GM21825 (cell line): ENCODE measurements around the gene KRTAP9-4.
"Not testable (repeated sequence)": the region's sequence is repeated elsewhere in the genome, so short reads cannot be mapped to it uniquely, and the experiment has no call there.

ENCODE experiments used
- ATAC-seq: cut with Tn5 transposase; IDR thresholded peaks from one replicate; pipeline ENCODE4 v1.9.1; 2021; ENCODE audit warnings: mild to moderate bottlenecking, moderate library complexity; ENCODE audit not compliant: unreplicated experiment

KRTAP9-4 gene, protein sequence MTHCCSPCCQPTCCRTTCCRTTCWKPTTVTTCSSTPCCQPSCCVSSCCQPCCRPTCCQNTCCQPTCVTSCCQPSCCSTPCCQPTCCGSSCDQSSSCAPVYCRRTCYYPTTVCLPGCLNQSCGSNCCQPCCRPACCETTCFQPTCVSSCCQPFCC

DNA sequence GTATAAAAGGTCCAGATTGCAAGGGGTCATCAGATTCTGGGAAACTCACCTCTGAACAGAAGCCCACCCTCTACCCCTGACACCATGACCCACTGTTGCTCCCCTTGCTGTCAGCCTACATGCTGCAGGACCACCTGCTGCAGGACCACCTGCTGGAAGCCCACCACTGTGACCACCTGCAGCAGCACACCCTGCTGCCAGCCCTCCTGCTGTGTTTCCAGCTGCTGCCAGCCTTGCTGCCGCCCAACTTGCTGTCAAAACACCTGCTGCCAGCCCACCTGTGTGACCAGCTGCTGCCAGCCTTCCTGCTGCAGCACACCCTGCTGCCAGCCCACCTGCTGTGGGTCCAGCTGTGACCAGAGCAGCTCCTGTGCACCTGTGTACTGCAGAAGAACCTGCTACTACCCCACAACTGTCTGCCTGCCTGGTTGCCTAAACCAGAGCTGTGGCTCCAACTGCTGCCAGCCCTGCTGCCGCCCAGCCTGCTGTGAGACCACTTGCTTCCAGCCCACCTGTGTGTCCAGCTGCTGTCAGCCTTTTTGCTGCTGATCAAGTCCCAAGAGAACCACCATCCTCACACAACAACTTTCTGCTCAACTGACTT lies at the start of gene KRTAP9-4:
TSS of gene KRTAP9-4 (plus strand) at position 51 of the 604 bp plus-strand sequence. CDS start at position 85, 34 bp downstream.
- ATAC-seq = not testable (repeated sequence)

DNA sequence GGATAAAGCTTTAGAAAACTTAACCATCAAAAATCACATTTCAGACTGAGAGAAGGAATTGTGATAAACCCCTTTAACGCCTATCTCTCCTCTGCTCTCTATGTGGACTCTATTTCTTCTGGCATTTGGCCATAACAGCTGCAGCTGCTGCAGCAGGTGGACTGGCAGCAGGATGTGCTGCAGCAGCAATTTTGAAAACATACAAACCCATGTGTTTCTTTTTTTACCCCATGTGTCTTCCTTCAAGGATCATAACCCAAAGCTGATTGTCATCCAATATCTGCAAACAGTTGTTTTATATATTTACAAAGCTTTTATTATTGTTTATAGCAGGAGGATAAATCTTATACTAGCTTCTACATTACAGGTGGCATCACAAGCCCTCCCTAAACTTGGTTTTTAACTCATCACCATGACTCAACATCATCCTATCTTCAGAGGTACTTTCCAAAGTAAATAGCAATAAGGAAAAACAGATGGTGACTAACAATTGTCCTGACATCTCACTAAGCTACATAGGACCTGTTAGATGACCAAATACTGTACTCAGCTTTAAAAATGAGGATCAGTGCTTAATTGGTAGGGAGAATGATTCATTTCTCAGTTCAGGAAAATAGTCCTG lies 37.5 kb upstream of the KRTAP9-4 start:
- no peak for ATAC-seq

DNA sequence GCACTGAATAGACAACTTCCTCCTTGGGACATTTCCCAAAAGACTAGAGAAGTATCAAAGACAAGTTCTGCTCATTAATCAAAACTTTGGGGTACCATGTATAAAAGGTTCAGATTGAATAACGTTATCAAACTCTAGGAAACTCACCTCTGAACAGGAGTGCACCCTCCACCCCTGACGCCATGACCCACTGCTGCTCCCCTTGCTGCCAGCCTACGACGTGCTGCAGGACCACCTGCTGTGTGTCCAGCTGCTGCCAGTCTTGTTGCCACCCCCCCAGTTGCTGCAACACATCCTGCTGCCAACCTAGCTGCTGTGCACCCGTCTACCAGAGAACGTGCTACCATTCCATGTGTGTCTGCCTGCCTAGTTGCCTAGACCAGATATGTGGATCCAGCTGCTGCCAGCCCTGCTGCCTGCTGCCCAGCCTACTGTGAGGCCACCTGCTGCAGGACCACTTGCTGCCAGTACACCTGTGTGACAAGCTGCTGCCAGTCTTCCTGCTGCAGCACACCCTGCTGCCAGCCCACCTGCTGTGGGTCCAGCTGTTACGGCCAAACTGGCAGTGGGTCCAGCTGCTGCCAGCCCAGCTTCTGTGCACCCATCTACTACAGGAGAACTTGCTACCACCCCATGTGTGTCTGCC lies 36.8 kb upstream of the KRTAP9-4 start:
- ATAC-seq = no peak

- ATAC-seq = no peak
Observed at GRCh38 chr17:41215681-41216080, 33.8 kb upstream of the KRTAP9-4 start.

DNA sequence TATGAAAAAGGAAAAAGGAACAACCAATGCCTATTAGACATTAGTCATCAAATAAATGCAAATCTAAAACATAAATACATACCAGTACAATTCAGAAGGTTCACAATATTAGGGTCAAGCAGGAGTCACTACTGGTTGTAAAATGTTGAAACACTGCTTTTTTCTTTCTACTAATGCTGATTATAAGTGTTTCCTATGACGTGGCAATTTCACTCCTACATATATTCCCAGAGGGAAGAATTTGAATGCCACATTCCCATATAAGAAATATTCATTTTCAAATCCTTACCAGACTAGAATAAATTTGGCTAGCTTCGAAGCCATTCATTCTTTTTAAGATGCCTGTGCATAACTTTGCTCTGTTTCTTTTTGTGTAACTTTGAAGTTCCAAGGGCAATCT lies 25.7 kb upstream of the KRTAP9-4 start:
- ATAC-seq = no peak

- ATAC-seq = no peak
Observed at GRCh38 chr17:41226051-41226450, 23.4 kb upstream of the KRTAP9-4 start.

DNA sequence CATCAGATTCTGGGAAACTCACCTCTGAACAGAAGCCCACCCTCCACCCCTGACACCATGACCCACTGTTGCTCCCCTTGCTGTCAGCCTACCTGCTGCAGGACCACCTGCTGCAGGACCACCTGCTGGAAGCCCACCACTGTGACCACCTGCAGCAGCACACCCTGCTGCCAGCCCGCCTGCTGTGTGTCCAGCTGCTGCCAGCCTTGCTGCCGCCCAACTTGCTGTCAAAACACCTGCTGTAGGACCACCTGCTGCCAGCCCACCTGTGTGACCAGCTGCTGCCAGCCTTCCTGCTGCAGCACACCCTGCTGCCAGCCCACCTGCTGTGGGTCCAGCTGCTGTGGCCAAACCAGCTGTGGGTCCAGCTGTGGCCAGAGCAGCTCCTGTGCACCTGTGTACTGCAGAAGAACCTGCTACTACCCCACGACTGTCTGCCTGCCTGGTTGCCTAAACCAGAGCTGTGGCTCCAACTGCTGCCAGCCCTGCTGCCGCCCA lies 22.8 kb upstream of the KRTAP9-4 start, which contains the start of gene KRTAP9-2:
TSS of gene KRTAP9-2 (plus strand) at position 51 of the 498 bp plus-strand sequence. CDS start at position 58, 7 bp downstream.
- not testable (repeated sequence) for ATAC-seq

GRCh38 chr17:41230094-41230493 lies 19.4 kb upstream of the KRTAP9-4 start:
- ATAC-seq = no peak

- no peak for ATAC-seq
Observed at GRCh38 chr17:41231731-41232130, 17.8 kb upstream of the KRTAP9-4 start.

- ATAC-seq = not testable (repeated sequence)
Observed at GRCh38 chr17:41232399-41233105, 16.9 kb upstream of the KRTAP9-4 start, which contains the start of gene KRTAP9-3. Gene KRTAP9-3, plus strand, starts transcription at chr17:41232449. Its CDS starts 53 bp downstream, at chr17:41232502.

- ATAC-seq = not testable (repeated sequence)
Observed at GRCh38 chr17:41237116-41237515, 12.4 kb upstream of the KRTAP9-4 start.

GRCh38 chr17:41237949-41238437 lies 11.5 kb upstream of the KRTAP9-4 start, which contains the start of gene KRTAP9-8:
Gene KRTAP9-8, plus strand, starts transcription at chr17:41237999. Its CDS starts 53 bp downstream, at chr17:41238052.
- ATAC-seq = not testable (repeated sequence)

GRCh38 chr17:41246995-41247787 lies 2.3 kb upstream of the KRTAP9-4 start:
- not testable (repeated sequence) for ATAC-seq

DNA sequence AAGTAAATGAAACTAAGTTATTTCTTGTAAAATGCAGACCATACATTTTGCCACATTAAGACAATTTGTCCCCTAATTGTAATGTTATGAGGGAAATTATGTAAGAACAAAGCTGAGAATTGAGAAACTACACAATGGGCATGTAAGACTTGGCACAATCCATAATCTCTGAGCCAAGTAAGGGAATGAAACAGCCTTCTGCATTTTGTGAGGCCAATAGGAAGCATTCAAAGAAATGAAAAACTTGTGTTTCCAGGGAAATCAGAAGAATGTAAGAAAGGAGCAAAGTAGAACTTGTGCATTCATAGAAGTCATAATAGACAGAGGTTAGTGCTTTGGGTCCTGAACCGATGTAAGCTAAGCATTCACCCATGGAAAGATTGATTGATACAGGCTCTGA lies 1.8 kb downstream of the KRTAP9-4 start:
- ATAC-seq = no peak

- no peak for ATAC-seq
Observed at GRCh38 chr17:41254861-41255260, 5.4 kb downstream of the KRTAP9-4 start.

- not testable (repeated sequence) for ATAC-seq
Observed at GRCh38 chr17:41255381-41256290, 6.1 kb downstream of the KRTAP9-4 start, which contains the start of gene KRTAP9-9. Gene KRTAP9-9, plus strand, starts transcription at chr17:41255384.

DNA sequence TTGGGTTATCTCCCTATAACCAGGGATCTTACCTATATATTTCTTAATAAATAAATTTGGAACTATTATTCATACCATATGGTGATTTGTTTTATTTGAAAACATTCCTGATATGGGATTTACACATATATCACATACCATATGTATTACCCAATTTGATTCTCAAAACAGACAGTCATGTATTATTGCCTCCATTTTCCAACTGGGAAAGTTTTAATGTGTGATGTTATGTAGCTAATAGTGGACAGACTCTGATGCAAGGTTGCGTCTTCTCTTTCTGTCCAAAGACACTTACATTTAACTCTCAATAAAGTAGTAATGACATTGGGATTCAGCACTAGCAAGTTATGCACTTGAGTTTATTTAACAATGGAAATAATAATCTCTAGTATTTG lies 6.8 kb downstream of the KRTAP9-4 start:
- no peak for ATAC-seq

DNA sequence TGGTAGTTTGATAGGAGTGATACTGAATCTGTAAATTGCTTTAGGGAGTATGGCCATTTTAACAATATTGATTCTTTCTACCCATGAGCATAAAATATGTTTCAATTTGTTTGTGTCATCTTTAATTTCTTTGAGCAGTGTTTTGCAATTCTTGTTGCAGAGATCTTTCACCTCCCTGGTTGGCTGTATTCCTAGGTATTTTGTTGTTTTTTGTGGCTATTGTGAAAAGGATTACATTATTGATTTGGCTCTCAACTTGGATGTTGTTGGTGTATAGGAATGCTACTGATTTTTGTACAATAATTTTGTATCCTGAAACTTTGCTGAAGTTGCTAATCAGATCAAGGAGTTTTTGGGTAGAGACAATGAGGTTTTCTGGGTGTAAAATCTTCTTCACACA lies 8.9 kb downstream of the KRTAP9-4 start:
- ATAC-seq = no peak
